Erythroblast (primary cell): ENCODE data around the gene DNM2.
A peak's percentile ranks its signal among the peaks of the same experiment; 100 is the strongest.
"Not testable (repeated sequence)": the region's sequence is repeated elsewhere in the genome, so short reads cannot be mapped to it uniquely, and the experiment has no call there.

ENCODE experiments used
- DNase-seq, 2 experiments: peaks; one replicate each; lab custom pipeline; 2025; lab: John Stamatoyannopoulos, UW
- GATA1 ChIP-seq: IDR thresholded peaks from 2 replicates; pipeline ENCODE4 v1.6.1; 2011; ENCODE audit warnings: low read depth, mild to moderate bottlenecking, control low read depth, low read length, moderate library complexity
- POLR2A ChIP-seq: IDR thresholded peaks from 2 replicates; pipeline ENCODE4 v1.6.1; 2011; ENCODE audit warnings: mild to moderate bottlenecking, low read length

The DNM2 gene

GRCh38 chr19:10717356-10718204 lies at the start of gene DNM2:
TSS of gene DNM2 (plus strand) at chr19:10718079. CDS start at chr19:10718243, 164 bp downstream.
- DNase-seq = peak; percentile 100
- TF ChIP-seq GATA1 (no peak), POLR2A (peak; percentile 76)

DNA sequence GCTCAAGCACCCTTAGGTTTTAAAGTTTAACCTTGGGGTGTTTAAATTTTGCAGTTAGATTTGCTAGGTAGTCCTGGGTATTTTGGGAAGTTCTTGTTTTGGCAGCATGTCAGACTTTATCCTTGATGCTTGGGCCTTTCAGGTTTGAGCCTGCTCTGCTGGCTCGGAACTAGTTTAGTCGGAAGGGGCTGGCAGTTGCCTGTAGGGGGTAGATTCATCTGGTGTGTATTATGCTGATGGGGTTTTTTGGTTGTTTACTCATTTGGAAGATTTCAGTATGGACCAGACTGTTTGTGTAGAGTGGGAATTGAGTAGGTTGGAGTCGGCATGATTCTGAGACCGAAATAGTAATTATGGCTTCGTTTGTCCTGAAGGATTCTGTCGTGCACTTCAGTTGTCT lies 48.6 kb upstream of the DNM2 start:
- no peak for DNase-seq
- TF ChIP-seq GATA1 (no peak), POLR2A (no peak)

- DNase-seq = no peak
- TF ChIP-seq GATA1 (no peak), POLR2A (no peak)
Measured at GRCh38 chr19:10670182-10670581, 47.7 kb upstream of the DNM2 start.

- no peak for DNase-seq
- no peak for TF ChIP-seq GATA1
- TF ChIP-seq POLR2A = no peak
Measured at GRCh38 chr19:10670876-10671804, 46.7 kb upstream of the DNM2 start.

GRCh38 chr19:10671922-10672321 lies 46.0 kb upstream of the DNM2 start:
- not testable (repeated sequence) for DNase-seq

- not testable (repeated sequence) for DNase-seq
Measured at GRCh38 chr19:10675214-10675613, 42.7 kb upstream of the DNM2 start.

DNA sequence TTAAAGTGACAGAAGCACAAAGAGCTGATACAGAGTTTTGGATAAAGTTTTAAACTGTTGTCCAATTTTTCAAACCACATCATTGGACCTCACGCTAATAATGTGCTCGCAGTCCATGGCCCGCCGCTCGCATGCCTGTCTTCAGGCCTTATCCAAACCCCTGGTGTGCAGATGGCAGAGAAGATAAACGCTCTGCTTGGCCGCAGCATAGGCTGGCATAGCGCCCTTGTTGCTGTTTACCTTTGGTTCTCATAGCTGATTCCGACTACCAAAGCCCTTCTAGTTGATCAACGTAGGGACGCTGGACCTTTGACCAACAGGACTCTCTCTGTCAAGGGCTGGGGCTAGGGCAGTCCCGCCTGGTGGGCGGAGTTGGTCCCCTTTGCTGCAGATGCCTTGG lies 40.1 kb upstream of the DNM2 start:
- DNase-seq = peak; percentile 71 to 86
- no peak for TF ChIP-seq POLR2A
- TF ChIP-seq GATA1 = no peak

DNA sequence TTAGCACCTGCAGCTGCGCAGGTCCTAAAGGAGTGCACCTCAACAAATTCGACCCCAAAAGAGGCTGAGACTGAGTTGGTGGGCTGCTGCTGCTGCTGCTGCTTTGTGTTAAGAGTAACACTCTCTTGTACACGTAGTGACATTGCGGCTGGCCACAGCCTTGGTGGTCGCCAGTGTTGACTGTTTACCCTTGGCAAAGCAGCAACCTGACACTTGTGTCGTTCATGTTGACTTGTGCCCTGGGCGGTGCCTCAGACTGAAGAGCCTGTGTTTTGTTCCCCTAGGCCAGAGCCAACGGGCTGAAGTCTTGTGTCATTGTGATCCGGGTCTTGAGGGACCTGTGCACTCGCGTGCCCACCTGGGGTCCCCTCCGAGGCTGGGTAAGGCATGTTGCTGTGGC lies 39.1 kb upstream of the DNM2 start:
- TF ChIP-seq POLR2A = no peak
- no peak for TF ChIP-seq GATA1
- no peak for DNase-seq

DNA sequence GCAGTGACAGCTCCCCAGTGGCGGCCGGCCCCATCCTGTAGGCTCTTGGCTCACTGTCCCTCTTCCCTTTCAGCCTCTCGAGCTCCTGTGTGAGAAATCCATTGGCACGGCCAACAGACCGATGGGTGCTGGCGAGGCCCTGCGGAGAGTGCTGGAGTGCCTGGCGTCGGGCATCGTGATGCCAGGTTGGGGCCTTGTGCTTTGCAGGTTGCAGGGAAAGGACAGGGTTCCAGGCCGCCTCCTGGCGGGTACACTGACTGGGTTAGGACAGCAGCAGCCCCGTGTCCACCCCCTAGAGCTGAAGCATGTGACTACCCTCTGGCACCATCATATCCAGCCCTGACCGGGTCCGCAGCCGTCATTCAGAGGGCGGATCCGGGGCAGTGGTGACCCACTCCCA lies 38.1 kb upstream of the DNM2 start:
- DNase-seq = no peak
- TF ChIP-seq POLR2A = no peak
- no peak for TF ChIP-seq GATA1

DNA sequence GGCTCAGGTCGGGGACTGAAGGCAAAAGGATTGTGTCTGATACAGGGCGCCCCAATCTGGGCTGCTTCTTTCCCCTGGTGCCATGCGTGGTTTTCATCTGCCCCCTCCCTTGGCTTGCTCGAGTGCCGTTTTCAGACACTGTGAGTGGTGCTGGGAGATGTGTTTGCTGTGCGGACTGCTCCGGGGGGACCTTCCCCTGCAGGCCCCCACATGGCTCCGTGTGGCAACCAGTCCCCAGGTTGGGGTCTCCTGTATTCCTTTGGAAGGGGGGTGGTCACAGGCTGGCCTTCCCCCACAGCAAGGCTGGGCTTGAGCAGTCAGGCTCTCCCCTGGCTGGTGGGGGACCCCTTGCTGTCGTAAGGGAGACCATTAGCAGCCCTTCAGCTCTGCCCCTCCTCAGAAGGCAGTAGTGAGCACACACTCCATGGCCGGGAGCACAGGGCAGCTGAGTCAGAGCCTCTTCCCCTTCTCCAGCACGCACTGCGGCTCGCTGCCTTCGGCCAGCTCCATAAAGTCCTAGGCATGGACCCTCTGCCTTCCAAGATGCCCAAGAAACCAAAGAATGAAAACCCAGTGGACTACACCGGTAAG lies 37.2 kb upstream of the DNM2 start:
- TF ChIP-seq GATA1 = no peak
- DNase-seq = no peak

DNA sequence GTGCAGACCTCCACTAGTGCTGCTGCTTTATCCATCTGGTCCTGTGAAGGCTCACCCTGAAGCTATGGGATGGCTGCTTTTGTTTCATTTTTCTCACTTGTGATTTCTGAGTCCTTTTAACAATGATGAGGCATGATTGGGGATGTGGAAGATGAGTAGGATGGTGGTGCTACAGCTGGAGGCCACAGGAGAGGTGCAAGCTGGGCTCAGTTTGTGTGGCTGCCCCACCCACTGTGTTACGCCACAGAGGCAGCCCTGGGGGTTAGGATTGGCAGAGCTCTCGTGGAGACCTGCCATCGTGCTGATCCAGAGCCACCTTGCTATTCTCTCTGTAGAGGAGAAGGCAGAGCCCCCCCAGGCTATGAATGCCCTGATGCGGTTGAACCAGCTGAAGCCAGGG lies 36.2 kb upstream of the DNM2 start:
- no peak for DNase-seq
- TF ChIP-seq GATA1 = no peak
- TF ChIP-seq POLR2A = no peak

DNA sequence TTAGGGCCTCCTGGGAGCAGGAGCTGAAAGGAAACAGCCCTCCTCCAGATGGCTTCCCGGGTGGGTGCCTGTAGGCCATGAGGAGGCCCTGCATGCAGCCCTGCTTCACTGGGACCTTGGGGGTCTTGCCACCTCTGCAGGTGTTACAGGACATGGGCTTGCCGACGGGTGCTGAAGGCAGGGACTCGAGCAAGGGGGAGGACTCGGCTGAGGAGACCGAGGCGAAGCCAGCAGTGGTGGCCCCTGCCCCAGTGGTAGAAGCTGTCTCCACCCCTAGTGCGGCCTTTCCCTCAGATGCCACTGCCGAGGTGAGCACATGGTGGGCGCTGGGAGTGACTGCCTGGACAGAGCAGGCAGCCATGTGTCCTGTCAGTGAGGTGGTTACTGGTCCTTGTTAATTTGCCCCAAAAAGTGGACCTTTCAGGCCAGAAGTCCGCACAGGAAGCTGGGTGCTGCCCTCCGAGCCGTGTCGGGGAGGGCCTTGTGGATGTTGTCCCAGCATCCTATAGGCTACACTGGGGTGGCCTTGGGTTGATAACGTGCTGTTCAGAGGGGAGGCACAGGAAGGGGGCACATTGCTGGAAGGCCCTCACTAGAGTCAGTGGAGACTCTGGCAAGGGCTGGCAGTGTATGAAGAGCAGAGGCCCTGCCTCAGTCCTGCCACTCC lies 35.3 kb upstream of the DNM2 start:
- DNase-seq = no peak
- TF ChIP-seq GATA1 (no peak), POLR2A (no peak)

DNA sequence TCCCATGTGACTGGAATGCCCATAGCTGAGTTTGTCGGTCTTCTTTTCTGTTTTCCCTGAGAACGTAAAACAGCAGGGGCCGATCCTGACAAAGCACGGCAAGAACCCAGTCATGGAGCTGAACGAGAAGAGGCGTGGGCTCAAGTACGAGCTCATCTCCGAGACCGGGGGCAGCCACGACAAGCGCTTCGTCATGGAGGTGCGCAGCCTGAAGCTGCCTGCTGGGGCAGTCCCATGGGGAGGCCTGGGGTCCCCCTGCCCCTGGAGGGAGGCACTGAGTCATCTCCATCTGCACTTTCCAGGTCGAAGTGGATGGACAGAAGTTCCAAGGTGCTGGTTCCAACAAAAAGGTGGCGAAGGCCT lies 34.8 kb upstream of the DNM2 start:
- TF ChIP-seq GATA1 = no peak
- TF ChIP-seq POLR2A = no peak
- DNase-seq = no peak

DNA sequence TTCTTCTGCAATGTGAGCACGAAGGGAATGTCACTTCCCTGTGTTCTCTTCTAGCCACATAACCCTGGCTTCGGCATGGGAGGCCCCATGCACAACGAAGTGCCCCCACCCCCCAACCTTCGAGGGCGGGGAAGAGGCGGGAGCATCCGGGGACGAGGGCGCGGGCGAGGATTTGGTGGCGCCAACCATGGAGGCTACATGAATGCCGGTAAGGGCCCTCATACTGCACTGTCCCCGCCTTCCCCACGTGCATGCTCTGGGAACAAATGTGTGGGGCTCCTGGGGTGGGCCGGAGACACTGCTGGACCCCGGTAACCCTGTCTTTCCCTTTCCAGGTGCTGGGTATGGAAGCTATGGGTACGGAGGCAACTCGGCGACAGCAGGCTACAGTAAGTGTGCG lies 34.3 kb upstream of the DNM2 start:
- no peak for TF ChIP-seq GATA1
- TF ChIP-seq POLR2A = no peak
- no peak for DNase-seq

GRCh38 chr19:10685210-10685609 lies 32.7 kb upstream of the DNM2 start:
- TF ChIP-seq GATA1 = no peak
- TF ChIP-seq POLR2A = no peak
- no peak for DNase-seq
